Trophoblast cell (in vitro differentiated cells and primary cell): ENCODE results near the gene MRPL28.

Source experiments
- DNase-seq, 2 donors: peaks; one replicate each; pipeline ENCODE4 v3.0.0-alpha.2; 2016
- H2AFZ ChIP-seq: 2 replicates; pipeline ENCODE4 v1.6.1; 2013; ENCODE audit warnings: low read length, moderate library complexity, mild to moderate bottlenecking; ENCODE audit not compliant: insufficient read depth, poor library complexity
- H2AK5ac ChIP-seq: 2 replicates; pipeline ENCODE4 v1.6.1; 2013; ENCODE audit warnings: mild to moderate bottlenecking, low read length
- H2BK120ac ChIP-seq: 2 replicates; pipeline ENCODE4 v1.6.1; 2013; ENCODE audit warnings: low read length, mild to moderate bottlenecking, moderate library complexity; ENCODE audit not compliant: insufficient read depth, poor library complexity
- H2BK12ac ChIP-seq: 2 replicates; pipeline ENCODE4 v1.6.1; 2013; ENCODE audit warnings: mild to moderate bottlenecking, low read length, moderate library complexity
- H2BK5ac ChIP-seq: 2 replicates; pipeline ENCODE4 v1.6.1; 2013; ENCODE audit warnings: low read length, low read depth, moderate library complexity, mild to moderate bottlenecking; ENCODE audit not compliant: poor library complexity
- H3K14ac ChIP-seq: 2 replicates; pipeline ENCODE4 v1.6.1; 2013; ENCODE audit warnings: mild to moderate bottlenecking, low read length
- H3K18ac ChIP-seq: 2 replicates; pipeline ENCODE4 v1.6.1; 2013; ENCODE audit warnings: mild to moderate bottlenecking, low read length
- H3K23ac ChIP-seq: 2 replicates; pipeline ENCODE4 v1.6.1; 2013; ENCODE audit warnings: low read length
- H3K27ac ChIP-seq: 2 replicates; pipeline ENCODE4 v1.5.1; 2013; ENCODE audit warnings: low read depth, mild to moderate bottlenecking, inconsistent platforms, low read length, moderate library complexity
- H3K27me3 ChIP-seq: 2 replicates; pipeline ENCODE4 v1.6.1; 2013; ENCODE audit warnings: inconsistent platforms, mild to moderate bottlenecking, low read length, moderate library complexity; ENCODE audit not compliant: insufficient read depth
- H3K36me3 ChIP-seq, 2 experiments: 1 replicate in 1 of 2; 2 replicates in 1 of 2; pipeline ENCODE4 v1.6.1; 2013; ENCODE audit warnings: low read length in 2 of 2, mild to moderate bottlenecking in 2 of 2, moderate library complexity in 1 of 2; ENCODE audit not compliant: insufficient read depth in 2 of 2, control insufficient read depth in 1 of 2
- H3K4ac ChIP-seq: 2 replicates; pipeline ENCODE4 v1.6.1; 2013; ENCODE audit warnings: low read depth, mild to moderate bottlenecking, low read length, moderate library complexity
- H3K4me1 ChIP-seq, 2 experiments: 1 replicate in 1 of 2; 2 replicates in 1 of 2; pipeline ENCODE4 v1.6.1; 2013; ENCODE audit warnings: low read length in 2 of 2, mild to moderate bottlenecking in 2 of 2, moderate library complexity in 1 of 2; ENCODE audit not compliant: insufficient read depth in 2 of 2, control insufficient read depth in 1 of 2
- H3K4me2 ChIP-seq: 2 replicates; pipeline ENCODE4 v1.6.1; 2013; ENCODE audit warnings: inconsistent platforms, mild to moderate bottlenecking, low read length, moderate library complexity
- H3K4me3 ChIP-seq: 2 replicates; pipeline ENCODE4 v1.5.1; 2013; ENCODE audit warnings: mild to moderate bottlenecking, low read depth, low read length, inconsistent platforms
- H3K79me1 ChIP-seq: one replicate; pipeline ENCODE4 v1.6.1; 2013; ENCODE audit warnings: low read length
- H3K79me2 ChIP-seq: 2 replicates; pipeline ENCODE4 v1.6.1; 2013; ENCODE audit warnings: low read length, mild to moderate bottlenecking; ENCODE audit not compliant: control insufficient read depth, insufficient read depth, poor library complexity
- H3K9ac ChIP-seq: 2 replicates; pipeline ENCODE4 v1.6.1; 2013; ENCODE audit warnings: mild to moderate bottlenecking, low read length
- H3K9me3 ChIP-seq: 2 replicates; pipeline ENCODE4 v1.6.1; 2013; ENCODE audit warnings: low read depth, mild to moderate bottlenecking, control low read depth, inconsistent platforms, low read length; ENCODE audit not compliant: insufficient read depth
- H4K12ac ChIP-seq: 2 replicates; pipeline ENCODE4 v1.6.1; 2013; ENCODE audit warnings: low read depth, mild to moderate bottlenecking, low read length, moderate library complexity
- H4K8ac ChIP-seq: 2 replicates; pipeline ENCODE4 v1.6.1; 2013; ENCODE audit warnings: low read depth, mild to moderate bottlenecking, low read length, moderate library complexity
- H4K91ac ChIP-seq: one replicate; pipeline ENCODE4 v1.6.1; 2013; ENCODE audit warnings: low read depth, mild to moderate bottlenecking, low read length, moderate library complexity
- WGBS: extraction: QIAGEN DNeasy Blood & Tissue Kit; methylation state at CpG from one replicate; pipeline ENCODE4 v1.1.7; 2013; ENCODE audit warnings: missing lambda C conversion rate; ENCODE audit not compliant: insufficient read length, insufficient coverage; ENCODE audit errors: extremely low coverage; 5-methylcytosine and 5-hydroxymethylcytosine counted together

MRPL28 gene

GRCh38 chr16:386641-387156 lies 16.4 kb upstream of the MRPL28 start:
- Histone ChIP-seq H3K4me2 (no peak overlapping the region), H4K91ac (no peak overlapping the region), H3K27ac (no peak overlapping the region), H3K79me1 (peaks cover 15% of the 10 kb centered on the region), H3K4me1 (peaks cover 11 to 14% of the 10 kb centered on the region in 2 experiments), H3K79me2 (peaks cover 4% of the 10 kb centered on the region), H2BK12ac (no peak overlapping the region), H3K18ac (no peak overlapping the region), H4K8ac (no peak overlapping the region), H4K12ac (no peak overlapping the region), H3K36me3 (no peaks in the 10 kb centered on the region), H3K9ac (no peak overlapping the region), H3K4ac (no peak overlapping the region), H3K27me3 (no peaks in the 10 kb centered on the region), H2BK120ac (no peak overlapping the region), H3K4me3 (no peak overlapping the region), H3K9me3 (peaks cover 2% of the 10 kb centered on the region), H2BK5ac (no peak overlapping the region), H3K23ac (no peak overlapping the region), H3K14ac (no peak overlapping the region), H2AK5ac (no peak overlapping the region), H2AFZ (no peak overlapping the region)
- no CpG with 5 or more reads among the region's 19 CpGs for WGBS
- peak; percentile 41 to 69 for DNase-seq

- Histone ChIP-seq H2BK120ac (peak overlapping the region; percentile 38), H3K4me3 (no peak overlapping the region), H3K4ac (no peak overlapping the region), H2AK5ac (no peak overlapping the region), H3K27ac (peak overlapping the region; percentile 68), H3K4me1 (peaks cover 18 to 28% of the 10 kb centered on the region in 2 experiments), H2AFZ (peak overlapping the region; percentile 18), H3K23ac (no peak overlapping the region), H2BK5ac (peak overlapping the region; percentile 32), H4K91ac (peak overlapping the region; percentile 74), H4K12ac (no peak overlapping the region), H3K27me3 (no peaks in the 10 kb centered on the region), H4K8ac (peak overlapping the region; percentile 70), H3K18ac (no peak overlapping the region), H3K4me2 (peak overlapping the region; percentile 98), H3K9me3 (no peaks in the 10 kb centered on the region), H3K79me1 (peaks cover 25% of the 10 kb centered on the region), H3K9ac (no peak overlapping the region), H2BK12ac (no peak overlapping the region), H3K79me2 (peaks cover 16% of the 10 kb centered on the region), H3K14ac (peak overlapping the region; percentile 16), H3K36me3 (peaks cover 0 to 4% of the 10 kb centered on the region in 2 experiments)
- peak; percentile 98 for DNase-seq
- no CpG with 5 or more reads among the region's 33 CpGs for WGBS
Measured at GRCh38 chr16:383326-384051, 13.2 kb upstream of the MRPL28 start.

GRCh38 chr16:381789-382717 lies 11.7 kb upstream of the MRPL28 start, which contains the start of gene PGAP6:
PGAP6 (minus strand) TSS chr16:381978; CDS start chr16:381821, 157 bp downstream.
- peak within 1 kb of the TSS; percentile 79 for H2AFZ ChIP-seq
- no peak within 1 kb of the TSS for H3K23ac ChIP-seq
- H3K4ac ChIP-seq: peak within 1 kb of the TSS; percentile 95
- peak within 1 kb of the TSS; percentile 89 for H3K4me3 ChIP-seq
- WGBS: no CpG with 5 or more reads among the region's 123 CpGs
- H3K9ac ChIP-seq: peak within 1 kb of the TSS; percentile 89
- peak within 1 kb of the TSS; percentile 94 for H3K14ac ChIP-seq
- peaks cover 25% of the 10 kb centered on the region for H3K79me1 ChIP-seq
- H3K9me3 ChIP-seq: no peaks in the 10 kb centered on the region
- peak within 1 kb of the TSS; percentile 97 for H3K18ac ChIP-seq
- peak within 1 kb of the TSS; percentile 69 for H3K27ac ChIP-seq
- peak within 1 kb of the TSS; percentile 90 for H4K91ac ChIP-seq
- no peaks in the 10 kb centered on the region for H3K27me3 ChIP-seq
- DNase-seq: peak; percentile 25 to 78
- peak within 1 kb of the TSS; percentile 87 for H2BK5ac ChIP-seq
- H3K4me2 ChIP-seq: peak within 1 kb of the TSS; percentile 98
- H3K36me3 ChIP-seq: peaks cover 9 to 11% of the 10 kb centered on the region in 2 experiments
- H4K8ac ChIP-seq: peak within 1 kb of the TSS; percentile 83
- peaks cover 16 to 28% of the 10 kb centered on the region in 2 experiments for H3K4me1 ChIP-seq
- H2BK12ac ChIP-seq: peak within 1 kb of the TSS; percentile 59
- H2AK5ac ChIP-seq: peak within 1 kb of the TSS; percentile 81
- peak within 1 kb of the TSS; percentile 94 for H2BK120ac ChIP-seq
- H3K79me2 ChIP-seq: peaks cover 16% of the 10 kb centered on the region
- H4K12ac ChIP-seq: peak within 1 kb of the TSS; percentile 68
